22Rv1 (cell line): ENCODE results near the gene SLC8A3.

Source experiments
- ZFX ChIP-seq: fragments of 450-650 bp; IDR thresholded peaks from 2 replicates; pipeline ENCODE4 v1.6.1; 2017; ENCODE audit warnings: antibody characterized with exemption, borderline replicate concordance
- TF ChIP-seq, protein P1 (sequence below): fragments of 450-650 bp; IDR thresholded peaks from 2 replicates; pipeline ENCODE4 v1.5.1; 2017; ENCODE audit warnings: mild to moderate bottlenecking

DNA sequence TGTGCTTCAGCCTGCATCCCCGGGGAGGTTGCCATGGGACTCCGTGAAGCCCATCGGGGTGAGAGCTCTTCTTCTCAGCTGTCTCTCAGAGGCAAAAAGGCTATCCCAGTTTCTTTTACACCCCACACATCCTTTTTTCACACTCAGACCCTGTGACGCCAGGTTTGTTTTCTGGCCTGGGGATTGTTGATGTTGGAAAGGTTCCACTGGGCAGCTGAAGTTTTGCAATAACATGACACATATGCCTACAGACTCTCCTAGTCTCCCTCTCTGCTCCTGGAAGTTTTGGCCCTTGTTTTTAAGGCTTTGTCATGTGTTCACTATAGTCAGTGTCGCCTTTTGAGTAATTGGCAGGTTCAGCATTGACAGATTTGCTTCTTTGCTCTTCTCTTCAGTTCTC, 190.9 kb downstream of the SLC8A3 start:
- TF ChIP-seq, protein P1, sequence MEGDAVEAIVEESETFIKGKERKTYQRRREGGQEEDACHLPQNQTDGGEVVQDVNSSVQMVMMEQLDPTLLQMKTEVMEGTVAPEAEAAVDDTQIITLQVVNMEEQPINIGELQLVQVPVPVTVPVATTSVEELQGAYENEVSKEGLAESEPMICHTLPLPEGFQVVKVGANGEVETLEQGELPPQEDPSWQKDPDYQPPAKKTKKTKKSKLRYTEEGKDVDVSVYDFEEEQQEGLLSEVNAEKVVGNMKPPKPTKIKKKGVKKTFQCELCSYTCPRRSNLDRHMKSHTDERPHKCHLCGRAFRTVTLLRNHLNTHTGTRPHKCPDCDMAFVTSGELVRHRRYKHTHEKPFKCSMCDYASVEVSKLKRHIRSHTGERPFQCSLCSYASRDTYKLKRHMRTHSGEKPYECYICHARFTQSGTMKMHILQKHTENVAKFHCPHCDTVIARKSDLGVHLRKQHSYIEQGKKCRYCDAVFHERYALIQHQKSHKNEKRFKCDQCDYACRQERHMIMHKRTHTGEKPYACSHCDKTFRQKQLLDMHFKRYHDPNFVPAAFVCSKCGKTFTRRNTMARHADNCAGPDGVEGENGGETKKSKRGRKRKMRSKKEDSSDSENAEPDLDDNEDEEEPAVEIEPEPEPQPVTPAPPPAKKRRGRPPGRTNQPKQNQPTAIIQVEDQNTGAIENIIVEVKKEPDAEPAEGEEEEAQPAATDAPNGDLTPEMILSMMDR, result no peak
- TF ChIP-seq ZFX, result no peak
